GM20431 (cell line): ENCODE results near the gene TINCR.
"Not testable (repeated sequence)": the region's sequence is repeated elsewhere in the genome, so short reads cannot be mapped to it uniquely, and the experiment has no call there.

Experiments
- in situ Hi-C: fragments of 300-500 bp; cut with MseI, MboI; formaldehyde crosslinking; loops from one replicate; pipeline ENCODE4 v1.15.0; 2020; ENCODE audit warnings: low sequenced_read_pairs; ENCODE audit not compliant: unreplicated experiment

TINCR gene

DNA sequence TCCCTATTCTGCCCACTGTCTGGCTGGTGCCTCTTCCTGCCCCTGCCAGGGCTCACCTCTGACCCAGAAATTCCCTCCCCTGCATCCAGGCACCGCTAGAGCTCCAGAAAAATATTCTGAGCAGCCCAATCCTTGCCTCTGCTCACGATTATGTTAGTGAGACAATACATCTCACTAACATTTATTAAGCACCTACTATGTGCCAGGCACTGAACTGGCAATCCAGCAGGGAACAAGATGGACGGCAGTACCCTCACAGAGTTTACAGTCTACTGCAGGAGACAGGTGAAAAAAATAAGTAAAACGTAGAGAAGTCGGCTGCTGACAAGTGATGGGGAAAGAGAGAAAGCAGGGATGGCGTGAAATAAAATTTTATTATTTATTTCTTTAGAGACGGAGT lies 5.5 kb downstream of the TINCR start:
- in situ Hi-C loops: no loop called here

DNA sequence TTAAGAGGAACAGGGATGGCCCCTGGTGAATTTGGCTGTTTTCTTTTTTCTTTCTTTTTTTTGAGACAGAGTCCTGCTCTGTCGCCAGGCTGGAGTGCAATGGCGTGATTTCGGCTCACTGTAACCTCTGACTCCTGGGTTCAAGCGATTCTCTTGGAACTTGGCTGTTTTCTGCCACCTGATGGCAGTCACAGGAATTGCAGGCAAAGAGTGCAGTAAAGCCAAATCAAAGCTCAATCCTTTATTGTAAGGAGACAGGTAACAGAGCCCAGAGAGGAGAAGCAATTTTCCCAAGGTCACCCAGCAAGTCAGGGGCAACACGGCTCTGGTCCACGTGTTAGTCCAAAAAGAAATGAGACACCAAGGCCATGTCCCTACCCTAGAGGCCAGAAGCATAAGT lies 6.2 kb downstream of the TINCR start:
- in situ Hi-C loops: no loop called here

DNA sequence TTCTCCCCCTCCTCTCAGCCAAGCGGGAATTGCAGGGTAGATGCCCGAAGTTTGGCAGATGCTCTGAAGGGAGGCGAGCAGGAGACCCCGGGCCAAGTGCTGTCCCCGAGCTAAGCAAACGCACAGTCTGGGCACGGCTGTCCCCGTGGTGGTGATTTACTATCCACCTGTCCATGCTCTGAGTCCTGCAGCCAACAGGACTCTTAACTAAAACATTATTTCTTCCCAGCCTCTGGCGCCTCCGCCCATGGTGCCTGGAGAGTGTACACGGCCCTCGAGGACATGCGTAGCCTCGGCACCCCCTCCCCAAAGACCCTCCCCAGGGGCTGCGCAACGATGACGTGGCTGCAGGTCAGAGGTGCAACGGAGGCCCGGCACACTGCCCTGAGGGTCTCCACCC lies 7.6 kb downstream of the TINCR start:
- in situ Hi-C loops: no loop called here

DNA sequence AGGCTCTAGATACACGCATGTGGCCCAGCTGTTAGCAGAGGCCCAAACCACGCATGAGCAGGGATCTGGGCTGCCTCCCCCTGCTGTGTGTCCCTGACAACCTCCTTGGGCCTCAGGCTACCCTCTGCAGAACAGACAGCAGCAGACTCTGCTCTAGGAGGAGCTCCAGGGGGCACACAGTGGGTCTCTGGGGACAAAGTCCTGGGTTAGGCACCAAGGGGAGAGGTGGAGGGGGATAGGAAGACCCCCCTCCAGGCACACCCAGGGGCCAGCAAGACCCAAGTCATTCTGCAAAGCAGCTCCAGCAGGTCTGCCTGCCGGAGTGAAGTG lies 8.0 kb downstream of the TINCR start:
- in situ Hi-C loops: no loop called here

DNA sequence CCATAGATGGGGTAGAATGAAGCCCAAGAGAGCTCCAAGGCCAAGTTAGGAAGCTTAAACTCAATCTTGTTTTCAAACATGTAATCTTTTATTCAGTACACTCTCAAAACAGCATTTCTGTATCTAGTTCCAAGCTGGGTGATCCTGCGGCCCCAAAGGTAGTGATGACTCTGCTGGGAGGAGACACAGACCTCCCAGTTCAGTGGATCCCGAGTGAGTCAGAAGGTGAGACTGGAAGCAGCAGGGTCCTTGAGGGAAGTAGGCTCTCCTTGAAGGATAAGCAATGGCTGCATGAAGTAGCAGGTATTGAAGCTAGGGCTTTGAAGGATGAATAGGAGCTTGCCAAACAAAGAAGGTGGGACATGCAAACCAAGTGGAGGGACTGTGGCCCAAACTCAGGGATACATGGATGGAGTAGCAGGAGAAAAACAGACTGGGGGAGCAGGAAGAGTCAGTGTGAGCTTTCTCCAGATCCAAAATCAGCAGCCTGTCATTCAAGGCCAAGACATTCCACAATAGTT lies 9.6 kb downstream of the TINCR start:
- in situ Hi-C loops: no loop called here

DNA sequence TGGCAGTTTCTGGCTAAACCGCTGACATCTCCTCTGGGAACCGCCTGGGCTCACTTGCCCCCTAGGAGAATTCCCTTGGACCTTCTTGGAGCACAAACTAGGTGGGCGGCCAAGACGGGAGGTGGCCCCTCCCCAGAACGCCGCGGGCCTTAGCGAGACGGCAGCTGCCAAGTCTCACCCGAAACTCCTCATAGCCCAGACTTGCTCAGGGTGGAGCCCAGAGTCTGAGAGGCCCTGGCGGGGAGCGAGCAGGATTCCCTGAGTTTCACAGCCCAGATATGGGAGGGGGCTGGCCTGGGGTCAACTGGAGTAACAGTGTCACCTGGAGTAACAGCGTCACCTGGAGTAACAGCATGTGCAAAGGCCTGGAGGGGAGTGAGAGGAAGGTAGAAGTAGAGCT lies 10.1 kb downstream of the TINCR start:
- in situ Hi-C loops: no loop called here

DNA sequence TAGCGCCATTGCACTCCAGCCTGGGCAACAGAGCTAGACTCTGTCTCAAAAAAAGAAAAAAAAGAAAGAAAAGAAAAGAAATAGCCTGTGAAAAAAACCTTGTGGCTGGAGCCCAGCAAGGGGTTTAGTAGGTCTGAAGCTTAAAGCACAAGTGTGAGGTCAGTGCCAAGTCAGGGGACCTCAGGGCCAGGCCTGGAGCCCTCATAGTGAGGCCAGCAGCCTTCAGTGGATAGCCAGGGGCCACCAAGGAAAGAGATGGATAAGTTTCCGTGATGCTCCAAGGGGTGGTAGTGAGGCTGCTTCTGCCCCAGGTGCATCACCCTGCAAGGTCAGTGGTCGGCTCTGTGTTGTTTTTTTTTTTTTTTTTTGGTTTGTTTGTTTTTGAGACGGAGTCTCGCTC lies 12.9 kb downstream of the TINCR start:
- in situ Hi-C loops: no loop called here

DNA sequence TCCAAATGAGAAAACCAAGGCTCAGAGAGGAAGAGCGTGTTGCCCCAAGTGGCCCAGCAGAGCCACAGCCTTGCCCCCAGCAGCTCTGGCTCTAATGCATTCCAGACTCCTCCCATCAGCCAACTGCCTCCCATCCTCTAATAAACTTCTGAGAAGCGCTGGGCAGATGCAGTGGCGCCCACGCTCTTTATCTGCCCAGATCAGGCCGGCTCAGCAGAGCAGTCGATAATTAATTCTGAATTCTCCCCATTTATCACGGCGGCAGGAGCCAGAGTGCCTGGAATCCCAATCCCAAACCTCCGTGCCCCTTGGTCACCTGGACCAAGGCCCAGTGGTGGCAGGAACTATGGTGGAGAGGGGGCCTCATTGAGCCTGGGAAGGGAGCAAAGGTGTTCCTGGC lies 13.9 kb downstream of the TINCR start:
- in situ Hi-C loops: no loop called here

DNA sequence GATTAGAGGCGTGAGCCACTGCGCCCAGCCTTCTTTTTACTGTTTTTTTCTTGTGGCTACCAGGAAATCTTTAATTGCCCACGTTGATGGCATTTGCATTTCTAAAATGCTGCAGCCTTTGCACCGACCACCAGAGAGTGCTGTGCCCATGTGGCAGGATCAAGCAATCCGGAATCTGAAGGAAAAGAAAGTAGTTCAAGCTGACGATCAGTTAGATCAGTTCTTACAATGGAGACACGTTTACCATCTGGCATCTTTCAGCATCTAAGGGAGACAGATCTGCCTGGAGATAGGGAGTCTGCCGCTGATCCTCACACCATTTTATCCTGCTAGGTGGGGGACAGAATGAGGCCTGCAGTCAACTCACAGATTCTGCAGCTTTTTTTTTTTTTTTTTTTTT lies 19.9 kb downstream of the TINCR start:
- in situ Hi-C loops: no loop called here

DNA sequence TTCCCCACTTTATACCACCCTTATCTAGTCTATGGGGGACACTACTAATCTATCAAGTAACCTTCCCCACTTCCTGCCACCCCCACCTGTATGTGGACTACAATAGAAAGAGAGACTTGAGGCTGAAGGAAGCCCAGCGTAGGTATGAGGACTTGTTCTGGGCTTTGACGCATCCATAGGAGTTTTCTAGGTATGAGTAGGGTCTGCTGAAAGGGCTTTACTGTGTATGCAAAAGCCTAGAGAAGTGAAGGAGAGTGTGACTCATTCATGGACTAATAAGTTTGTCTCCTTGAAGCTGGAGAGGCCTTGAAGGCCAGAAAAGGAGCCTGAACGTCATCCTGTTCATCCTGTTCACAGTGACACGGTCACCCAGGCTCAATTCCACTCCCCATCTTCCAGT lies 21.8 kb downstream of the TINCR start:
- in situ Hi-C loops: no loop called here

DNA sequence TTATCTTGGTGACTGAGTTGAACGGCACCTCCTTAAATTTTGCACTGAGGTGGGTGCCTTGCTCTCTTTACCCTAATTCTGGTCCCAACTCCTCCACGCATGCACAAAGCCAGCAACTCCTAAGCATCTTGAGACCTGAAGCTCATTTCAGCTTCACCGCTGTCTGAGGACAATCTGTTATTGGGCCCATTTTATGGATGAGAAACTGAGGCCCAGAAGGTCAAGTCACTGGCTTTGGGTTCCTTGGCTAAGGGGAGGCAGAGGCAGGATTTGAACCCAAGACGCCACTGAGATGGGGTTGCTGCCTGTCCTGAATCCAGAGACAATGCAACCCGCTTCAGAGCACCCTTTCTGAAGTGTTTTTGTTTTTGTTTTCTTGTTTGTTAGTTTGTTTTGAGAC lies 22.7 kb downstream of the TINCR start:
- in situ Hi-C loops: no loop called here

DNA sequence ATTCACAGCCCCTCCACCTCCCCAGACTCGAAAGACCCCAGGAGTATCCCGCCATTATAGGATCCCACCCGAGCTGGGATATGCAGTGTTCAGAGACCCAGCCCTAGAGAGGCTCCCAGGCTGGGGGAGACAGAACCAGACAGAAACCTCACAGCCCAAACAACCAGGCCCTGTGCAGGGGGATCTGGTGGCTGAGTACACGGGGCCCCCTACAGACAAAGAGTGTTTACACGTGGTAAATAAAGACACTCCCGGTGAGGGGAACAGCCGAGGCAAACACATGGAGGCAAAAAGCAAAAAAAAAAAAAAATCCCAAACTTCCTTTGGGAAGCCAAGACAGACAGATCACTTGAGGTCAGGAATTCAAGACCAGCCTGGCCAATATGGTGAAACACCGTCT lies 25.1 kb downstream of the TINCR start:
- in situ Hi-C loops: no loop called here

DNA sequence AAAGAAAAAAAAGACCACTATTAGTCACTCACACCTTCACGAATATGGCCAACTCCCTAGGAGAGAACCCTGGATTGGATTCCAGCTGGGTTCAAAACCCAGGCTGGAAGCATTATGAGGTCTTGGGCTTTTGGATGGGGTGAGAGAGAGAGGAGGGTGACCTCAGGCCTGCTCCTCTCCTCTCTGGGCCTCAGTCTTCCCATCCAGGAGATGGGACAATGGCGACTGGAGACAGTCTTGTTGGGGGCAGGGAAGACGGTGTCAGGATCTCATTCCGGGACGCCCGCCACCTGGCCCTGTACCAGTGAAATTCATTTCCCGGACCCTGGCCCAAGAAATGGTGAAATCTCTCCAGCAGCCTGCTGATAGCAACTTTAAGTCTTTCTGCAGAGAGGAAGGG lies 26.3 kb downstream of the TINCR start:
- in situ Hi-C loops: no loop called here

DNA sequence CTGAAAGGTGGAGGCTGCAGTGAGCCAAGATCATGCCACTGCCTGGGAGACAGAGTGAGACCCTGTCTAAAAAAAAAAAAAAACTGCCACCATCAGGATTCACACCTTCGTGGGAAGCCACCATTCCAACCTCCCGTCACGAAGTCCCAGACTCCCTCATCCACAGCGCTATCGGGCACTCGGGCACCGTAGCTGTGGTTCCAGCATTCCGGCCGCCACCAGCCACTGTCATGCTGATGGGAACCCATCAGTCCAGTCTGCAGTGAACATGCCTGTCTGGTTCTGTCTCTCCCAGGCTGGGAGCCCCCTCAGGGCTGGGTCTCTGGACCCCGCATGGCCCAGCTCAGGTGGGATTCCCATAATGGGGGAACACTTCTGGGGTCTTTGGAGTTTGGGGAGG lies 27.5 kb downstream of the TINCR start:
- in situ Hi-C loops: no loop called here

DNA sequence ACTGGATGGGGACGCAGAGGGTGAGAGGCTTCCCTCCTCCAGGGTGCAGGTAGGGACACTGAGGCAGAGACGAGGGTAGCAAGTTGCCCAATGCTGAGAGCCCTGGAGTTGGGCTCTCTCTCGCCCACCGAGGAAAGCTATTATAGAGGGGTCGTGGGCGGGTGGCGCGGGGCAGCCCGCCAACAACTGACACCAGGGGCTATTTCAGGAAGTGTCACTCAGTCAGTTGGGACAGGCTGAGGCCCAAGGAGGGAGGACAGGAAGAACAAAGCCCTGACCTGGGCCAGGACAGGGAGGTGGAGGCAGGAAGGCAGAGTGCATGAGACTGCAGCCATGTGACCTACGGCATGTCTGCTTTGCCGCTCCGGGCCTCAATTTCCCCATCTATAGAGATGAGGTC lies 29.9 kb downstream of the TINCR start:
- in situ Hi-C loops: no loop called here

DNA sequence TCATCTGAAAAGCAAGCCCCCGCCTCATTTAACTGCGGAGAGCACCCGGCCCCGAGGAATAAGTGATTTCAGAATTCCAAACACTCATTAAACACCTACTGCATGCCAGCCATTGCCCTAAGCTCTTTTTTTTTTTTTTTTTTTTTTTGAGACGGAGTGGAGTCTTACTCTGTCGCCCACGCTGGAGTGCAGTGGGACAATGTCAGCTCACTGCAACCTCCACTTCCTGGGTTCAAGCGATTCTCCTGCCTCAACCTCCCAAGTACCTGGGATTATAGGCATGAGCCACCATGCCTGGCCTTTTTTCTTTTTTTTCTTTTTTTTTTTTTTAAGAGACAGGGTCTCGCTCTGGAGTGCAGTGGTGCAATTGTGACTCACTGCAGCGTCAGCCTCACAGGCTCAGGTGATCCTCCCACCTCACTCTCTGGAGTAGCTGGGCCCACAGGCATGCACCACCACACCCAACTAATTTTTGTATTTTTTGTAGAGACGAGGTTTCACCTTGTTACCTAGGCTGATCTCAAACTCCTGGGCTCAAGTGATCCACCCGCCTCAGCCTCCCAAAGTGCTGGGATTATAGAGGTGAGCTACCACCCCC lies 30.7 kb downstream of the TINCR start:
- in situ Hi-C loops: not testable (repeated sequence)

DNA sequence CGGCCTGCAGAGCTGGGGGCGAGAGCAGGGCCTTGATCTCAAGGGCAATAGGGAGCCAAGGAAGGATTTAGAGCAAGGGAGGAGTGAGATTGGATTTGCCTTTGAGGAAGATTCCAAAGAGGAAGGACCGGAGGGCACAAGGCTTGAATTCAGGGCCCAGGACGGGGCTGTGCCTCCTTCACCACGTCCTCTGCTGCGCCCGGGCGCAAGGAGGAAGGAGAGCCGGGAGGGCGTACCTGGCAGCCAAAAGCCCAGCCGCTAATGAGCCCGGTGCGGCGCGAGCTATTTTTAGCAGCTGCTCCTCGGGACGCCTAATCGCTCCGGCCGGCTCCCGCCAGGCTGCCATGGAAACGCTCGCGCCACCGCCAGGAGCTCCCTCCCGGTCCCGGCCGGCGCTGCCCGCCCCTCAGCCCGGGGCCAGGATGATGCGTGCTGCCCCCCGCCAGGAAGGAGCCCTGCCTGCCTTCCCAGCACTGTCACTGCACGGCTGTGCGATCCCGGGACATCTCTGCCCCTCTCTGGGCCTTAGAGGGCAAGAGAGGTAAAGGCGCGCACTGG lies 31.3 kb downstream of the TINCR start:
- in situ Hi-C loops: no loop called here

DNA sequence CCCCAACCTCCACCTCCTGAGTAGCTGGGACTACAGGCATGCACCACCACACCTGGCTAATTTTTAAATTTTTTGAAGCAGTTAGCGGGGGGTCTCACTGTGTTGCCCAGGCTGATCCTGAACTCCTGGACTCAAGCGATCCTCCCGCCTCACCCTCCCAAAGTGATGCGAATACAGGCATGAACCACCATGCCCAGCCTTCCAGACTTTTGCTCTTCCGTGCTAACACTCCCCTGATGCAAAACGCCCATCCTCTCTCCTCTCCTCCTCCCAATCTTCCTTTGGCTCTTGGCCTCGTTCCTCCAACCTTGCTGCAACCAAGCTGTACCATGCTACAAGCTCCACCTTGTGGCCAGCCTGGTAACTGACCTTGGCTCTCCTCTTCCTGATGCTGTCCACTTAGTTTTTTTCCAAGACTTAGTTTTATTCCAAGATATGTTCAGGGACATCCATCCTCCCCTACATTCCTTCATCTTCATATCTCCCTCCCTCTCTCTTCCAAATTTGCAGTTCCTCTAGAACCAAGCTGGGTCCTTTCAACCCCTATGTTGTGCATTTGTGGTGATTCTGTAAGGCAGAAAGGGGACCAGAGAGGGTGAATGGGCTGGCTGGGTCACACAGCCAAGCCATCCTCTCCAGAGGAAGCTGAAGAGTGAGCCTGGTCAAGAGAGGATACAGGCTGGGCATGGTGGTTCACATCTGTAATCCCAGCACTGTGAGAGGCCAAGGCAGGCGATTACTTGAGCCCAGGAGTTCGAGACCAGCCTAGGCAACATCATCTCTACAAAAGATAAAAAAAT lies 32.8 kb downstream of the TINCR start:
- in situ Hi-C loops: no loop called here

DNA sequence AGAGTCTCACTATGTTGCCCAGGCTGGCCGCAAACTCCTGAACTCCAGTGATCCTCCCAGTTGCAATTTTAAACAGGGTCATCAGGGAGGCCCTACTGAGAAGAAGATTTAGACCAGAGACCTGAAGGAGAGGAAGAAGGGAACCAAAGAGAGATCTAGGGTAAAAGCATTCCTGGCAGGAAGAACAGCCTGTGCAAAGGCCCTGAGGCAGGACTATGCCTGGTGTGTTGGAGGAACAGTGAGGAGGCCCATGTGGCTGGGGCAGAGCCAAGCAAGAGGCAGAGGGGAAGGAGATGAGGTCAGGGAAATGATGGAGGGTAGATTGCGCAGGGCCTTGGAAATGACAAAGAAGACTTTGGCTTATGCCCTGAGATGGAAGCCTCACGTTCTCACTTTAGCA lies 34.5 kb downstream of the TINCR start:
- in situ Hi-C loops: no loop called here

DNA sequence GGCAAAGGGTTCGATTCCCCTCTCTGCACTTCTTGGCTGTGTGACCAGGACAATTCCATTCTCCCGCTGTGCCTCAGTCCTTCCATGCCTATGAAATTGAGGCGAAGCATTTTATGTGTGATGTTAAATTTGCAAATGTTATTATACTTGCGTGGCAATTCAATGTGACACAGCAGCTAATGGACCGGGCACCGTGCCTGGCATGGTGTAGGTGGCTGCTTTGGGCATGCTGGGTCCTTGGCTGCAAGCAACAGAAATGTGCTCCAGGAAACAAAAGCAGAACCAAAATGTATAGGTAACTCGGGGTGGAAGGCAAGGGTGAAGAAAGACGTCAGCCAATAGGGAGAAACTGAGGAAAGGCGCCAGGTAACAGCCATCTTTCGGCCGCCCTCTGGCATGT lies 37.1 kb downstream of the TINCR start:
- in situ Hi-C loops: no loop called here

DNA sequence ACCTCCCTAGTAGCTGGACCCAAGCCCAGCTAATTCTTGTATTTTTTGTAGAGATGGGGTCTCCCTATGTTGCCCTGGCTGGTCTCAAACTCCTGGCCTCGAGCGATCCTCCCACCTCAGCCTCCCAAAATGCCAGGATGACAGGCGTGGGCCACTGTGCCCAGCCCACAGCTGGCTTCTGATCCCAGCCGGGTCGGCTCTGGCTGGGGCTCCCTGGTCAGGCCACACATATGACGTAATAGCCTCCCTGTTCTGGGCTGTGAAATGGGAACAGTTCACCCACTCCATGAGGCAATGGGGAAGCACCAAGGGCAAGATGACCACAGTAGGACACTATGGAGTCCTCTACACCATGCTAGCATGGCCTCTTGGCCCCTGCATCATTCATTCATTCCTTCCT lies 41.1 kb downstream of the TINCR start:
- in situ Hi-C loops: no loop called here

DNA sequence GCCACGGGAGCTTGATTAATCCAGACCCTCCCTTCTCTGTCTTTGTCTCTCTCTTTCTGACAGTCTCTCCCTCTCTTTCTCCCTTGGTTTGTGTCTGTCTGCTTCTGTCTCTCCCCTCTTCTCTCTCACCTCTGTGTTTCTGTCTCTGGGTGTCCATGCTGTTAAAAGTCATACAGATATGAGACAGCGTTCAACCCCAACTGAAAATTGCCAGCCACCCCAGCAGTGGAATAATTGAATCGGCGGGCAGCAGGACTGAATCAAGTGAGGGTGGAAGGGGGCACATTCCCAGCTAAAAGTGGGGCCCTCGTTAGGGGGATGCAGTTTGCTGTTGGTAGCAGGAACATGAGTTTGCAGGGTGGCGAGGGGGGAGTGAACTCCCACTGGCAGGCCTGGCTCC lies 43.7 kb downstream of the TINCR start:
- in situ Hi-C loops: no loop called here
